Measurements from ENCODE around the gene PARD3.

DNA sequence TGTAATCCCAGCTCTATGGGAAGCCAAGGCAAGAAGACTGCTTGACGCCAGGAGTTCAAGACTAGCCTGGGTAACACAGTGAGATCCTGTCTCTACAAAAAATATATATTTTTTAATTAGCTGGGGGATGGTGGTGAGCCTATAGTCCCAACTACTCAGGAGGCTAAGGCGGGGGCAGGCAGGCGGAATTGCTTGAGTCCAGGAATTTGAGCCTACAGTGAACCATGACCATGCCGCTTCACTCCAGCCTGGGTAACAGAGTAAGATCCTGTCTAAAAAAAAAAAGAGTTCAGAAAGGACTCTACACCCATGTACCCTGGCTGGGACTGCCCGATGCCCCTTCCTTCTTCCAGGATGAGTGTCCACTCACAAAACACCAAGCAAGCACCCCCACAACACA, 648.7 kb downstream of the PARD3 start:
- no peak for TF ChIP-seq CTCF (IDR thresholded peaks at IDR 0.05; ENCODE audit: insufficient read depth, low read length, poor library complexity, severe bottlenecking)
- TF ChIP-seq EZH2phosphoT487 (conservative IDR thresholded peaks at IDR 0.05; ENCODE audit: low read length): no peak
